T follicular helper cell (primary cell): ENCODE data around the gene CFAP70.

Experiments
- DNase-seq: peaks from one replicate; pipeline ENCODE4 v3.0.0-alpha.2; 2020; ENCODE audit warnings: low read depth

CFAP70 gene

DNA sequence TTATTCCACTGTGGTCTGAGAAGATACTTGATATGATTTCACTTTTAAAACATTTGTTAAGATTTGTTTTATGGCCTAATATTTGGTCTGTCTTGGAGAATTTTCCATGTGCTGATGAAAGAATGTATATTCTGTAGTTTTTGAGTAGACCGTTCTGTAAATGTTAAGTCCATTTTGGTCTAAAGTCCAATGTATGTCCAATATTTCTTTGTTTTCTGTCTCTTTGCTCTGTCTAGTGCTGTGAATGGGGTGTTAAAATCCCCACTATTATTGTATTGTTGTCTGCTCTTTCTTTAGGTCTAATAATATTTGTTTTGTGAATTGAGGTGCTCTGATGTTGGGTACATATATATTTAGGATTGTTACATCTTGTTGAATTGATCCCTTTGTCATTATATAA lies 142.9 kb downstream of the CFAP70 start:
- DNase-seq, result no peak

DNA sequence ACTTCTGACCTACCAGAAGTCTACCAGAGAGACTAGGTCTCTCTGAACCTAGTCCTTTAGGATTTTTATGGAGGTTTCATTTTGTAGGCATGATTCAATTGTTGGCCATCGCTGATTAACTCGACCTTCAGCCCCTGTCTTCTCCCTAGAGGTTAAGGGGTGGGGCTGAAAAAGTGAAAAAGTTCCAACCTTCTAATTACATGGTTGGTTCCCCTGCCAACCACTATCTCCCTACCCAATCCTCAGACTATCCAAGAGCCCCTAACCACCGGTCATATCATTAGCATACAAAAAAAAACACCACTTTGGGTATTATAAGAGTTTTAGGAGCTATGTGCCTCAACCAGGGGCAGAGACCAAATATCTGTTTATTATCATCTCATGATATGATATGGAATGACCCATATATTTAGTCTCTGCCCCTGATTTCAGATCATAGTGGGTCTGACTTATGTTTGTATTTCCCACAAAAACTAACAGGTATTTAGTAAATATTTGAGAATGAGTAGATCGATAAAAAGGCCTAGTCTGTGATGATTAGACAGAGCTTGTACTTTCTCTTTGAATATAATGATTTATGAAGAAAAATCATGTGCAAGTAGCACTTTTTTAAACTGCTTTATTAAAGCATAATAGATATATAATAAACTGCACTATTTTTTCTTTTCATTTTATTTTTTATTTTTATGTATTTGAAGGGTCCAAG lies 147.4 kb downstream of the CFAP70 start:
- DNase-seq, result no peak

GRCh38 chr10:73210395-73211105 lies 148.1 kb downstream of the CFAP70 start:
- no peak for DNase-seq

GRCh38 chr10:73209705-73210104 lies 149.0 kb downstream of the CFAP70 start:
- DNase-seq, result no peak

- DNase-seq, result no peak
Observed at GRCh38 chr10:73207883-73208282, 150.8 kb downstream of the CFAP70 start.

DNA sequence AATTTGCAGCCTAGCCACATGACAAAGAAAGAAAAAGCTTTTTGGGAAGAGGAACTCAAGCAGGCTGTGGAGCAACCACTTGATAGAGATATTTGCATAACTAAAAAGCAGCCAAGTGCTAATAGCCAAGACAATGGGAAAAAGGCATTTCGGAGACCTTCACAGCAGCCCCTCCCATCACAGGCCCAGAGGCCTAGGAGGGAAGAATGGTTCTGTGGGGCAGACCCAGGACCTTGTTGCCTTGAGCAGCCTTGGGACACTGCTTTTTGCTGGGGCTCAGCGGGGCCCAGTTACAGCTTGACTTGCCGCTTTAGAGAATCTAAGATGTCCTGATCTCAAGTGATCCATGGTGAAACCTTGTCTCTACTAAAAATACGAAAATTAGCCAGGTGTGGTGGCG lies 152.3 kb downstream of the CFAP70 start:
- DNase-seq, result no peak

DNA sequence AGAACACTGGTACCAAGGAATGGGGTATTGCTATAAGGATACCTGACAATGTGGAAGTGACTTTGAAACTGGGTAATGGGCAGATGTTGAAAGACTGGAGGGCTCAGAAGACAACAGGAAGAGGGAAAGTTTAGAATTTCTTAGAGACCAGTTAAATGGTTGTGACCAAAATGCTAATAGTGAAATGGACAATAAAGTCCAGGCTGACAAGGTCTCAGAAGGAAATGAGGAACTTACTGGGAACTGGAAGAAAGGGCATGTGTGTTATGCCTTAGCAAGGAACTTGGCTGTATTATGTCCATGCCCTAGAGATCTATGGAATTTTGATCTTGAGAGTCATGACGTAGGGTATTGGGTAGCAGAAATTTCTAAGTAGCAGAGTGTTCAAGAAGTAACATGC lies 152.8 kb downstream of the CFAP70 start:
- DNase-seq, result no peak

- no peak for DNase-seq
Observed at GRCh38 chr10:73205081-73205480, 153.6 kb downstream of the CFAP70 start.
